Measurements from ENCODE around the gene SLC7A10.

DNA sequence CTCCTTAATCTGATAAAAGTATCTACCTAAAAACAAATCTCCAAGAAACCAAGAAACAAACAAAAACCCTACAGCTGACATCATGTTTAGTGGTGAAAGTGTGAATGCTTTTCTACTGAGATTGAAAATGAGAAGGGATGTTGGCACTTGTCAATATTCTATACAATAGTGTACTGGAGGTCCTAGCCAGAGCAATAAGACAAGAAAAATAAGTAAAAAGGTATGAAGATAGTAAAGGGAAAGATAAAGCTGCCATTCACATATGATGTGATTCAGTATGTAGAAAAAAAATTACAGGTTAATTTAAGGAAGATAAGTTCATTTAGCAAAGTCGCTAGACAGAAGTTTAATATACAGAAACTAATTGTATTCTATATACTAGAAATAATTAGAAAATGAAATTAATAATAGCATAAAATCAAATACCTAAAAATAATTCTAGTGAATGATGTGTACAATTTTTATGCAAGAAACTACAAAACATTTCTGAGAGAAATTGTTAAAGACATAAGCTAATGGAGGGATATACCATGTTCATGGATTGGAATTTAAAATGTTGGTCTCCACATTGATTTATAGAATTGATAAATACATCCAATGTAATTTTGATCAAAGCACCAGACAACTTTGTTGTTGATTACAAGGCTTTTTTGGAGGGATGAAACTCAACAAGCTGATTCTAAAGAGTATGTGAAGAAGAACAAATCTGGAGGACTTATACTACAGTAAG lies 2.4 kb upstream of the SLC7A10 start:
- TF ChIP-seq, protein P1, sequence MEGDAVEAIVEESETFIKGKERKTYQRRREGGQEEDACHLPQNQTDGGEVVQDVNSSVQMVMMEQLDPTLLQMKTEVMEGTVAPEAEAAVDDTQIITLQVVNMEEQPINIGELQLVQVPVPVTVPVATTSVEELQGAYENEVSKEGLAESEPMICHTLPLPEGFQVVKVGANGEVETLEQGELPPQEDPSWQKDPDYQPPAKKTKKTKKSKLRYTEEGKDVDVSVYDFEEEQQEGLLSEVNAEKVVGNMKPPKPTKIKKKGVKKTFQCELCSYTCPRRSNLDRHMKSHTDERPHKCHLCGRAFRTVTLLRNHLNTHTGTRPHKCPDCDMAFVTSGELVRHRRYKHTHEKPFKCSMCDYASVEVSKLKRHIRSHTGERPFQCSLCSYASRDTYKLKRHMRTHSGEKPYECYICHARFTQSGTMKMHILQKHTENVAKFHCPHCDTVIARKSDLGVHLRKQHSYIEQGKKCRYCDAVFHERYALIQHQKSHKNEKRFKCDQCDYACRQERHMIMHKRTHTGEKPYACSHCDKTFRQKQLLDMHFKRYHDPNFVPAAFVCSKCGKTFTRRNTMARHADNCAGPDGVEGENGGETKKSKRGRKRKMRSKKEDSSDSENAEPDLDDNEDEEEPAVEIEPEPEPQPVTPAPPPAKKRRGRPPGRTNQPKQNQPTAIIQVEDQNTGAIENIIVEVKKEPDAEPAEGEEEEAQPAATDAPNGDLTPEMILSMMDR (IDR thresholded peaks at IDR 0.05): no peak
- TF ChIP-seq EP300 (IDR thresholded peaks at IDR 0.05; ENCODE audit: borderline replicate concordance in 1 of 2, low read depth in 1 of 2, low read length in 1 of 2) (no peak), GABPA (IDR thresholded peaks at IDR 0.05; ENCODE audit: low read depth) (no peak), SIN3A (IDR thresholded peaks at IDR 0.05; ENCODE audit: borderline replicate concordance, low read depth, low read length) (no peak), CHD2 (IDR thresholded peaks at IDR 0.05; ENCODE audit: low read length, partially characterized antibody) (no peak), FOXJ3 (CRISPR knock-in tag; IDR thresholded peaks at IDR 0.05) (no peak), JUND (IDR thresholded peaks at IDR 0.05) (no peak), TAF1 (IDR thresholded peaks at IDR 0.05; ENCODE audit: borderline replicate concordance, low read depth, low read length) (no peak)

All from SK-N-SH (cell line).